Gastroesophageal sphincter (tissue), 4 donors: ENCODE results near the gene PARVG. TPM values are rescaled to one million over a fixed set of nuclear protein-coding genes. Genes with fewer than 3 reads are reported as not detected.

ENCODE experiments used
- ATAC-seq: fragments of 150-250 bp; one replicate; pipeline ENCODE4 v1.9.1; 2016; ENCODE audit warnings: mild to moderate bottlenecking, moderate library complexity
- H3K27ac ChIP-seq, 4 donors: fragments of 200-600 bp; sonication (generic) in 3 of 4; 1 replicate in 3 of 4; 2 replicates in 1 of 4; pipeline ENCODE4 v1.5.1; 2016 to 2019
- H3K27me3 ChIP-seq: fragments of 200-600 bp; sonication (generic); one replicate; pipeline ENCODE4 v1.5.1; 2019
- H3K36me3 ChIP-seq, 2 donors: fragments of 200-600 bp; sonication (generic); one replicate each; pipeline ENCODE4 v1.5.1; 2019; ENCODE audit warnings: control low read depth in 1 of 2
- H3K4me1 ChIP-seq, 3 donors: fragments of 200-600 bp; sonication (generic); 1 replicate in 2 of 3; 2 replicates in 1 of 3; pipeline ENCODE4 v1.5.1; 2016 to 2019; ENCODE audit warnings: control low read depth in 2 of 3
- H3K4me3 ChIP-seq, 2 donors: fragments of 200-600 bp; sonication (generic); one replicate each; pipeline ENCODE4 v1.5.1; 2019; ENCODE audit warnings: mild to moderate bottlenecking in 1 of 2, moderate library complexity in 1 of 2
- H3K9me3 ChIP-seq, 3 donors: fragments of 200-600 bp; sonication (generic); one replicate each; pipeline ENCODE4 v1.5.1; 2017 to 2019; ENCODE audit warnings: control low read depth in 2 of 3
- CTCF ChIP-seq, 4 experiments: fragments of 200-600 bp in 2 of 4; fragments of 450-650 bp in 2 of 4; sonication (generic) in 1 of 4; IDR thresholded peaks; one replicate each; pipeline ENCODE4 v1.5.1; 2017 to 2019; ENCODE audit warnings: antibody characterized with exemption in 4 of 4, mild to moderate bottlenecking in 2 of 4, moderate library complexity in 2 of 4
- EP300 ChIP-seq: sonication (generic); formaldehyde crosslinking; IDR thresholded peaks from one replicate; pipeline ENCODE4 v1.6.1; 2017; ENCODE audit warnings: antibody characterized with exemption, mild to moderate bottlenecking
- POLR2A ChIP-seq, 2 donors: fragments of 450-650 bp; IDR thresholded peaks; one replicate each; pipeline ENCODE4 v1.6.1; 2017; ENCODE audit warnings: antibody characterized with exemption in 2 of 2, mild to moderate bottlenecking in 2 of 2, moderate library complexity in 1 of 2
- POLR2AphosphoS5 ChIP-seq: sonication (generic); formaldehyde crosslinking; IDR thresholded peaks from one replicate; pipeline ENCODE4 v1.6.1; 2017; ENCODE audit warnings: antibody characterized with exemption
- WGBS, 2 donors: methylation state at CpG; one replicate each; pipeline ENCODE4 v1.1.5; 2018; ENCODE audit warnings: low coverage in 1 of 2; 5-methylcytosine and 5-hydroxymethylcytosine counted together
- total RNA-seq, 4 donors: library from RNA; depleted of rRNA; stranded (reverse); fragments of >200 nt; gene quantifications; one replicate each; pipeline ENCODE4 v1.1.0, GENCODE V29; 2016

PARVG gene
- total RNA-seq, 4 donors from 2014 or later, result 7.0 to 18.2 (median 11.3) TPM

- TF ChIP-seq CTCF (IDR thresholded peaks at IDR 0.05) (no peak), POLR2AphosphoS5 (no peak), POLR2A (IDR thresholded peaks at IDR 0.05) (no peak), EP300 (no peak)
- no peak for ATAC-seq
- no peak overlapping the region for H3K27ac ChIP-seq
- H3K4me3 ChIP-seq, result no peak overlapping the region
- H3K9me3 ChIP-seq, result peaks cover 0 to 21% (median 0%) of the 10 kb centered on the region in 3 donors
- 32 to 44% methylated on average over 5 to 8 of the region's 12 CpGs for WGBS, 2 donors
- no peaks in the 10 kb centered on the region for H3K4me1 ChIP-seq
- H3K36me3 ChIP-seq, result no peaks in the 10 kb centered on the region
- H3K27me3 ChIP-seq, result peaks cover 21% of the 10 kb centered on the region
Observed at GRCh38 chr22:44224166-44224565, 43.4 kb downstream of the PARVG start.

GRCh38 chr22:44225091-44225689 lies 44.5 kb downstream of the PARVG start:
- no peak for TF ChIP-seq CTCF (IDR thresholded peaks at IDR 0.05)
- TF ChIP-seq EP300, result no peak
- TF ChIP-seq POLR2A (IDR thresholded peaks at IDR 0.05), result no peak
- no peak for TF ChIP-seq POLR2AphosphoS5
- Histone ChIP-seq H3K27ac (no peak overlapping the region), H3K4me1 (no peaks in the 10 kb centered on the region), H3K9me3 (peaks cover 0 to 31% (median 0%) of the 10 kb centered on the region in 3 donors), H3K27me3 (peaks cover 20% of the 10 kb centered on the region), H3K4me3 (no peak overlapping the region), H3K36me3 (no peaks in the 10 kb centered on the region)
- WGBS, 2 donors, result 42 to 79% methylated on average over 5 to 10 of the region's 11 CpGs
- no peak for ATAC-seq

- no peaks in the 10 kb centered on the region for H3K36me3 ChIP-seq
- TF ChIP-seq EP300 (no peak), CTCF (IDR thresholded peaks at IDR 0.05) (no peak), POLR2A (IDR thresholded peaks at IDR 0.05) (no peak), POLR2AphosphoS5 (no peak)
- no peak for ATAC-seq
- no peak overlapping the region for H3K27ac ChIP-seq
- peaks cover 18% of the 10 kb centered on the region for H3K27me3 ChIP-seq
- WGBS, 2 donors, result 33 to 60% methylated on average over 1 to 7 of the region's 8 CpGs
- H3K4me1 ChIP-seq, result no peaks in the 10 kb centered on the region
- H3K4me3 ChIP-seq, result no peak overlapping the region
- H3K9me3 ChIP-seq, result peaks cover 0 to 32% (median 0%) of the 10 kb centered on the region in 3 donors
Observed at GRCh38 chr22:44225812-44226211, 45.1 kb downstream of the PARVG start.

- TF ChIP-seq POLR2A (IDR thresholded peaks at IDR 0.05) (no peak), POLR2AphosphoS5 (no peak), EP300 (no peak), CTCF (IDR thresholded peaks at IDR 0.05) (no peak)
- H3K27ac ChIP-seq, result no peak overlapping the region
- no peak for ATAC-seq
- H3K9me3 ChIP-seq, result peaks cover 0 to 32% (median 0%) of the 10 kb centered on the region in 3 donors
- 85 to 97% methylated on average over 3 of the region's 3 CpGs for WGBS, 2 donors
- peaks cover 10% of the 10 kb centered on the region for H3K27me3 ChIP-seq
- H3K36me3 ChIP-seq, result no peaks in the 10 kb centered on the region
- no peak overlapping the region for H3K4me3 ChIP-seq
- no peaks in the 10 kb centered on the region for H3K4me1 ChIP-seq
Observed at GRCh38 chr22:44229331-44229730, 48.6 kb downstream of the PARVG start.

- no peak overlapping the region for H3K27ac ChIP-seq
- no peak overlapping the region for H3K4me3 ChIP-seq
- peaks cover 10% of the 10 kb centered on the region for H3K27me3 ChIP-seq
- no peaks in the 10 kb centered on the region for H3K4me1 ChIP-seq
- ATAC-seq, result no peak
- peaks cover 0 to 32% (median 0%) of the 10 kb centered on the region in 3 donors for H3K9me3 ChIP-seq
- 73 to 90% methylated on average over 2 of the region's 2 CpGs for WGBS, 2 donors
- TF ChIP-seq CTCF (IDR thresholded peaks at IDR 0.05), result no peak
- TF ChIP-seq EP300, result no peak
- TF ChIP-seq POLR2AphosphoS5, result no peak
- no peak for TF ChIP-seq POLR2A (IDR thresholded peaks at IDR 0.05)
- H3K36me3 ChIP-seq, result no peaks in the 10 kb centered on the region
Observed at GRCh38 chr22:44229809-44230208, 49.1 kb downstream of the PARVG start.
